Head of caudate nucleus (tissue), 42 donors: ENCODE results near the gene FDXACB1.
"Not testable (repeated sequence)": the region's sequence is repeated elsewhere in the genome, so short reads cannot be mapped to it uniquely, and the experiment has no call there.

ENCODE experiments used
- DNase-seq, 42 donors: peaks; one replicate each; pipeline versions ENCODE4 v3.0.0 to v3.0.0-alpha.2; 2020 to 2021; ENCODE audit warnings: mixed read lengths in 7 of 42
- intact Hi-C: fragments of 100-400 bp; cut with DNase I; formaldehyde crosslinking; loops from one replicate; pipeline ENCODE4 v1.15.0; 2022

The FDXACB1 gene

DNA sequence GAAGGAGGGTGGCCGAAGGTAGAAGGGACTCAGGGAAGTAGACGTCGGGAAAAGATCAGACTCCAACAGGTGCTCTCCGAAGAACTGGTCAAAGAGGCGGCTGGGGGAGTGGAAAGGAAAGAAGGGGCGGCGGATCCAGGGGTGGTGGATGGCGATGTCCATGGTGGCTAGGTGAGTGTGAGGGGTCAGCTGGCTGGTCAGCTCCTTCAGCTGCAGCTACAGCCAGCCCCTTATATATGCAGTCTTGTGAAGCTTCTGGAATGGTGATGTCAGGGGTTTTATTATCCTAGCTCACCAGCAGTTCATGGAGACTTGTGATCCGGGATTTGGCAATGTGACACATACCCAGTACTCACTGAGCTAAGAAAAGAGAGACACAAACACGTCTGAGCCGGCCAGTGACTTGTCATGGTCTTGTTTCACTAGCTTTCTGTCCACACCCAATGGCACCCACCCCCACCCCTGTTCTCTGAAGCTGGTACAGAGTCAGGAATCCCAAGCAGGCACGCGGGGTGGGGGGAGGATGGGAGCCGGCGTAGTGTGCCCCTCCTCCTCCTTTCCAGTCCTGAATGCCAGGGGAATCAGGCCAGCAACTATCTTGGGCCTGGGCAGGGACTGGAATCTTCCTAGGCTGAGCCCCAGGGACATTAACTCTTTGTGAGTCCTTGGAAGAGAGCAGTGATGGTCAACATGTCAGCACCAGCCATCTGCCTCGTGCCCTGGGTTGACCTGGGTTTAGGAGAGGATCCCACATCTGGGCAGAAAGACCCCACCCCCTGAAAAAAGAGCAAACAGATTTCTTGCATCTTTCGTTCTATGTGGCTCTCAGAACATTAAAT is 32.8 kb upstream of the FDXACB1 start, which contains the start of gene CRYAB:
TSS of gene CRYAB (minus strand) at position 208 of the 839 bp plus-strand sequence. CDS start at position 162, 46 bp downstream.
- intact Hi-C loops, result loop anchor here (5.0 kb wide), 1 partner anchor 71 kb away; no protein-coding TSS in a partner anchor

DNA sequence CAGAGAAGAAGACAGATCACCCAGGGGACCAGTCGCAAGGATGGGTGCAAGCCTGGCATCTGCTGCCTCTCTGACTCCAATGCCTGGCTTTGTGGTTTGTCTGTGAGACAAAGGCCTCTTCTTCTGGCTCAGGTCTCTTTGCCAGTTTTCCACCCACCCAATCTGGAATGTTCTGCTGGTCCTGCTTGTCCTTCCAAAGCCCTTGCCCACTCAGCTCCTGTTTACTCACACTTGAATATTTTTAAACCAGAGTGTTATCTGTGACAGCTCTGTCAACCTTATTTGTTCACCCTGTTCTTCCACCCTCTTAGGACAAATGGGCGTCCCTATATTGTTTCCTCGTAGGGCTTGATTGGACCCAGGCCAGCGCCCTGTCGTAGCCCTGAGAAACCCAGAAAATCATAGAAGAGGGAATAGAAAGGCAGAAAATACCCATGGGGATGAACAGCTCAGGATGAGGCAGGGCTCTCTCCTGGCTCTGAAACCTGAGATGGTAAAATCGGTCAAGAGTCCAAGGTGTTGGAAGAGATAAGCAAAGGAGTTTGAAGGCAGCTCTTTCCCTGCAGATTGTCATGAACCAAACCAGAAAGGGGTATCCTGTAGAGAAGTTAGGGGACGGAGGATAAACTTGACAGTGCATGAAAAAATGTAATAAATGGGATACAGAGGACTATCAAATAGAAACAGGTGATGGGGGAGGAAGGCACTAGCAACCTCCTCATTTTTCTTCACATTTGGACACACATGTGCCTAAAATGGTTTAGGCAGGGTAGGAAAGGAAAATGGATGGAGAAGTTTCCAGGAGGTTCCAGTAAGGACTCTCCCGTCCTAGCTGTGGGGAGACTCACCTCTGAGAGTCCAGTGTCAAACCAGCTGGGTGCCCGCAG is 32.0 kb upstream of the FDXACB1 start:
- intact Hi-C loops, result loop anchor here (5.0 kb wide), 1 partner anchor 71 kb away; no protein-coding TSS in a partner anchor

More for the DNA sequence above, 32.8 kb upstream of the FDXACB1 start, which contains the start of gene CRYAB:
- DNase-seq, result peak; percentile 80 to 97 (median 92)

GRCh38 chr11:111909378-111909777 is 30.4 kb upstream of the FDXACB1 start:
- DNase-seq, result no peak

More for the DNA sequence above, 32.0 kb upstream of the FDXACB1 start:
- DNase-seq, result peak; percentile 36 to 95 (median 85)

DNA sequence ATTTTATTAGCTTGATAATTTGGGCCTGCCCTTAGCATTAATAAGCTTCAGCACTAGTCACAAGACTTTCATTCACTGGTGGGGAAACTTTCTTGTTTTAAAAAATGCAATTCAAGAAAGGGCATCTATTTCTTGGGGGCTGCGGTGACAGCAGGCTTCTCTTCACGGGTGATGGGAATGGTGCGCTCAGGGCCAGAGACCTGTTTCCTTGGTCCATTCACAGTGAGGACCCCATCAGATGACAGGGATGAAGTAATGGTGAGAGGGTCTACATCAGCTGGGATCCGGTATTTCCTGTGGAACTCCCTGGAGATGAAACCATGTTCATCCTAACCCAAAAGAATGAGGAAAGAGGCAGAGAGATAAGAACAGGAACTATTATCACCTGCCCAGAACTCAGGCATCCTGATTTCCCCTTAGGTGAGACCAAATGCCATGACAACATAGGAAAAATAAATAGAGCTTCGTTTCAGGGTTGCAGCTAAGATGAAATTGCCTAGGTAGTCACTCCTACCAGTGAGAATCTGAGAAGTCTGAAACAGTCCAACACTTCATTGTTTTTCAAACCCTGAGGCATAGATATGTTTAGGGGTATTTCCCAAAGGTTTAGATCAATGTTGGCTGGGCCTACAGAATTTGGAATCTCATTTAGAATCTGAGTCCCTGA is 29.8 kb upstream of the FDXACB1 start:
- peak in 2 of 42 donors; percentile 37 to 48 for DNase-seq
- intact Hi-C loops, result no loop called here

More at GRCh38 chr11:111909378-111909777, 30.4 kb upstream of the FDXACB1 start:
- intact Hi-C loops, result no loop called here

DNA sequence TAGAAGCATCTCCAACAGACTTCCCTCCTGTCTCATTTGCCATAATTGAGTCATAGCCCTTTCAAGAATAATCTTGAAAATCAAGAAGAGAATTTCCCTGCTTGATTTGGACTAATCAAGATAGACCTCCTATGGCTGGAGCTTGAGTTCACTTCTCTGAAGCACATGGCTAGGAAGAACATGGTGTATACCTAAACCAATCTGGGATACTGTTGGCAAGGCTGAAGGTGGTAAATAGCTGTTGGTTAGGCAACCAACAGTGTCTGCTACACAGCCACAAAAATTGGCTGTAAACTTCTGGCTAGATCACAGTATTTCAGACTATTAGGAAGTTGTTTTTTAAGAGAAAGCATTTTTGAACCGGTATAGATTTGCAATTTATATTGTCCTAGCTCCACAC is 27.7 kb upstream of the FDXACB1 start:
- intact Hi-C loops, result no loop called here
- no peak for DNase-seq

DNA sequence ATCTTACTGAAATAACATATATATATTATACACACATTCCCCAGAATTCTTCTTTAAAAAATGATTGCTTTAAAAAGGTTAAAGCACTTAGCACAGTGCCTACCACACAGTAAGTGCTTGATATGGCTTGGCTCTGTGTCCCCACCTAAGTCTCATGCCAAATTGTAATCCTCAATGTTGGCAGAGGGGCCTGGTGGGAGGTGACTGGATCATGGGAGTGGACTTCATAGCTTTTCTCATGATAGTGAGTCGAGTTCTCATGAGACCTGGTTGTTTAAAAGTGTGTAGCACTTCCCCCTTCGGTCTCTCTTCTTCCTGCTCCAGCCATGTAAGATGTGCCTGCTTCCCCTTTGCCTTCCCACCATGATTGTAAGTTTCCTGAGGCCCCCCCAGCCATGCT is 26.4 kb upstream of the FDXACB1 start:
- no peak for DNase-seq
- intact Hi-C loops, result no loop called here

DNA sequence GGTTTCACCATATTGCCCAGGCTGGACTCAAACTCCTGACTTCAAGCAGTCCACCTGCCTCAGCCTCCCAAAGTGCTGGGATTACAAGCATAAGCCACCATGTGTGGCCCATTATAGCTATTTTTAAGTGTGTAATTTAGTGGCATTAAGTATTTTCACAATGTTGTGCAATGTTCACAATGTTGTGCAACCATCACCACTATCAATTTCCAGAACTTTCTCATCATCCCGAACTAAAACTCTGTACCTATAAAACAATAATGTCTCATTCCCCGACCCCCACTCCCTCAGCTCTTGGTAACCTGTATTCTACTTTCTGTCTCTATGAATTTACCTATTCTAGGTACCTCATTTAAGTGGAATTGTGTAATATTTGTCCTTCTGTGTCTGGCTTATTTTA is 7.9 kb upstream of the FDXACB1 start:
- intact Hi-C loops, result no loop called here
- no peak for DNase-seq

- no peak for DNase-seq
- intact Hi-C loops, result no loop called here
Observed at GRCh38 chr11:111886032-111886431, 7.1 kb upstream of the FDXACB1 start.

DNA sequence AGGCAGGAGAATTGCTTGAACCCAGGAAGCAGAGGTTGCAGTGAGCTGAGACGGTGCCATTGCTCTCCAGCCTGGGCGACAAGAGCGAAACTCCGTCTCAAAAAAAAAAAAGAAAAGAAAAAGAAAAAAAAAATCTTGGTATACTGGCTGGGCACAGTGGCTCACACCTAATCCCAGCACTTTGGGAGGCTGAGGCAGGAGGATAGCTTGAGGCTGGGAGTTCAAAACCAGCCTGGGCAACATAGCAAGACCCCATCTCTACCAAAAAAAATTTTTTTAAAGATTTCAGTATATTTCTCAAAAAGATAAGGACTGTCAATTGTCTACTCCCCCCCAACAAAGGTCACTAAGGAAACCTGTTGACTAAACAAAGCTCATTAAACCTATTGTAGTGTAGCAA is 6.1 kb upstream of the FDXACB1 start:
- intact Hi-C loops, DNase-seq: not testable (repeated sequence)

DNA sequence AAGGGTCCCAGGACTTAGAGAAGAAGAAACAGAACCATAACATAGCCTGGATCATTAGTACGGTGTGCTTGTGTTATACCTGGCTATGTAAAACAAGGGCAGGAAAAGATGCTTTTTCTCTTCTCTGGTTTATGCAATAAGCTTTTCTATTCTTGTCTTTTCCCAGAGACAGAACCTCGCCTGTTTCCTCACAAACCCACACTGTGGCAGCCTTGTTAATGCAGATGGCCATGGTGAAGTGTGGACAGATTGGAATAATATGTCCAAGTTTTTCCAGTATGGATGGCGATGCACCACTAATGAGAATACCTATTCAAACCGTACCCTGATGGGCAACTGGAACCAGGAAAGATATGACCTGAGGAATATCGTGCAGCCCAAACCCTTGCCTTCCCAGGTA is 3.2 kb upstream of the FDXACB1 start:
- no peak for DNase-seq
- intact Hi-C loops, result no loop called here

DNA sequence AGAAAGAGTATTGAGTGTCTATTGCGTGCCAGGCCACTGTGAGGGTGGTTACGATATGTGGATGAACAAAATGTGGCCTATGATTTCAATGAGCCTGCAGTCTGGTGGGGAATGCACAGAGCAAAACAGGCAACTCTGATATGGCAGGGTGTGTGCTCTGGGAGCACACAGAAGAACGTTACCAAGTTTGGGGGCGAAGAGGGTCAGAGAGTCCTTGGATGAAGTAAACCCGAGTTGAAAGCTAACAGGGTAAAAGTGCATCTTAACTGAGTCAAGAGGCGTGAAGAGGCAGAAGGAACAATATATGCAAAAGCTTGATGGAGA is 634 bp upstream of the FDXACB1 start:
- no peak for DNase-seq

GRCh38 chr11:111878385-111878848 is 548 bp downstream of the FDXACB1 start:
- peak in 4 of 42 donors; percentile 10 to 30 (median 14) for DNase-seq
- intact Hi-C loops, result loop anchor here (5.0 to 10.0 kb wide), 3 partner anchors 49 to 206 kb away; partner anchors contain the start of genes SDHD and TIMM8B

More for the DNA sequence above, 634 bp upstream of the FDXACB1 start:
- intact Hi-C loops, result loop anchor here (5.0 to 10.0 kb wide), 3 partner anchors 48 to 205 kb away; partner anchors contain the start of genes SDHD and TIMM8B

- intact Hi-C loops, result loop anchor here (10.0 kb wide), 1 partner anchor 213 kb away; the partner anchor contains the start of genes SDHD and TIMM8B
- no peak for DNase-seq
Observed at GRCh38 chr11:111871693-111872161, 7.2 kb downstream of the FDXACB1 start.

DNA sequence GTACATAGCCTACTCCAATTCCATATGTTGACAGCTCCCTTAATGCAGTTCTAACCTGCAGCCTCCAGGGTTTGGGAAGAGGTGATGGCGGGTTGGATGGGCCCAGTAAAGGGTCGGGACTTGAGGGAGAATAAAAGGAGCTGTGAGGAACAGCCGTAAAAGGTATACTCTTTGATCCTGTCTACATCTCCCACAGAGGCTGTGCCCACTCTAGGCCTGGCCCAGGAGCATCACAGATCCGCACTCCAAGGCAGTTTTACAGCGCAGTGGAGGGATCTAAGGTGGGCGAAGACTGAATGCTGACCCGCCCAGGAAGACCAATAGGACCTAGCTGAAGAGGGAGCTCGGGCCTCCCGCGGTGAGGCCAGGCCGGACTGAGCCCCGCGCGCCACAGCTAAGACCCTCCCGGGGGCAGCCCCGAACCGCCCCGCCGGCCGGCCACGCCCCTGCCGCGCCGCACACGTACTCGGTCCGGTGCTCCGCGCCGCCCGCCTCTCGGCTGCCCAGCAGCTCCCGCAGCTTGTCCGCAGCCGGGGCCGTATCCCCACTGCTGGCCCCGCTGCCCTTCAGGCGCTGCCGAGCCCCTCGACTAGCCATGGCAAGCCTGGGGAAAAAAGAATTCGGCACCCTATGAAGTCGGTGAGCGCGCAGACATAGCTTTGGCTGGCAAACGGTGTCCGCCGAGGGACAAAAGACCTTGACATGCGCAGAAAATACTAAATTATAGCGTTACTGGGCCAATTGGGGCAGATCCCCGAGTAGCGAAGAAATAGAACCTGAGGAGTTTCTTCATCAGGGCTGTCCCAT is 7.9 kb downstream of the FDXACB1 start, which contains the start of gene ALG9:
TSS of gene ALG9 (minus strand) at position 696 of the 807 bp plus-strand sequence. CDS start at position 597, 99 bp downstream.
- intact Hi-C loops, result loop anchor here (10.0 kb wide), 1 partner anchor 214 kb away; the partner anchor contains the start of genes SDHD and TIMM8B
- DNase-seq, result peak; percentile 67 to 95 (median 86)

GRCh38 chr11:111870522-111870885 is 8.5 kb downstream of the FDXACB1 start:
- intact Hi-C loops, result loop anchor here (10.0 kb wide), 1 partner anchor 214 kb away; the partner anchor contains the start of genes SDHD and TIMM8B
- no peak for DNase-seq

DNA sequence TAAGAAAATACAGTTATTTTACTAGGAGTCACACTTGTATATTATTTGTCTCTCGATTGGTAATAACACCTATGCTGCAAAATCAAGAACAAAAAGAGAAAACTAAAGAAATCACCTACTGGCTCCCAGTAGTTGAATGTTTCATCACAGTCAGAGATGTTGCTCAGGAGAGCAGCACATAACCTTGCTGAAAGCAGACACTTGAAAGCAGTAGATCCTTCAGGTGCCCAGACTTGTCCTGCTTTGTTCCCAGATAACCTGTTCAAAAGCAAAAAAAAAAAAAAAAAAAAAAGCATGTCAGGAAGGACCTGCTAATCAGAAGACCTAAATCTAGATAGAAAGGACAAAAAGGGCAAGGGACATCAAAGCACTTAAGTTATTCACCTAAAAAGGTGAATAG is 8.9 kb downstream of the FDXACB1 start:
- intact Hi-C loops, result loop anchor here (10.0 kb wide), 1 partner anchor 215 kb away; the partner anchor contains the start of genes SDHD and TIMM8B
- no peak for DNase-seq

- intact Hi-C loops, result no loop called here
- DNase-seq, result no peak
Observed at GRCh38 chr11:111860257-111860656, 18.7 kb downstream of the FDXACB1 start.
